Fibroblast of villous mesenchyme (primary cell): ENCODE results near the gene MYH10. TPM values are rescaled to one million over a fixed set of nuclear protein-coding genes. Genes with fewer than 3 reads are reported as not detected.
"Not testable (repeated sequence)": the region's sequence is repeated elsewhere in the genome, so short reads cannot be mapped to it uniquely, and the experiment has no call there.

Experiments
- DNase-seq: peaks from one replicate; pipeline ENCODE4 v3.0.0-alpha.2; 2010; ENCODE audit warnings: low read depth
- H3K4me3 ChIP-seq: 2 replicates; pipeline ENCODE4 v1.5.1; 2011; ENCODE audit warnings: low read depth, mild to moderate bottlenecking, low read length
- CTCF ChIP-seq: IDR thresholded peaks from 2 replicates; pipeline ENCODE4 v1.5.1; 2012; ENCODE audit warnings: low read depth, mild to moderate bottlenecking, low read length; ENCODE audit not compliant: insufficient read depth
- total RNA-seq: library from RNA; depleted of rRNA; stranded (reverse); fragments of >200 nt; gene quantifications from 2 replicates; pipeline ENCODE4 v1.2.3, GENCODE V29; 2012

The MYH10 gene
- total RNA-seq, 1 donor = 94.1 TPM

GRCh38 chr17:8662076-8662831 is 31.7 kb upstream of the MYH10 start:
- no peak overlapping the region for H3K4me3 ChIP-seq
- no peak for DNase-seq
- no peak for TF ChIP-seq CTCF

DNA sequence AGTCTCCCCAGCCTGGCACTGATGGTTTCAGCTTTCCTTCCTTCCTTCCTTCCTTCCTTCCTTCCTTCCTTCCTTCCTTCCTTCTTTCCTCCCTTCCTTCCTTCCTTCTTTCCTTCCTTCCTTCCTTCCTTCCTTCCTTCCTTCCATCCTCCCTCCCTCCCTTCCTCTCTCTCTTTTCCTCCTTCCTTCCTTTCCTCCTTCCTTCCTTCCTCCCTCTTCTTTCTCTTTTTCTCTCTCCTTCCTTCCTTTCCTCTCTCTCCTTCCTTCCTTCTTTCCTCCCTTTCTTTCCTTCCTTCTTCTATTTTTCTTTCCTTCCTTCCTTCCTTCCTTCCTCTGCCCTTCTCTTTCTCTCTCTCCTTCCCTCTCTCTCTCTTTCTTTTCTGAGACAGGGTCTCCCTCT is 30.2 kb upstream of the MYH10 start:
- DNase-seq, H3K4me3 ChIP-seq: not testable (repeated sequence)

DNA sequence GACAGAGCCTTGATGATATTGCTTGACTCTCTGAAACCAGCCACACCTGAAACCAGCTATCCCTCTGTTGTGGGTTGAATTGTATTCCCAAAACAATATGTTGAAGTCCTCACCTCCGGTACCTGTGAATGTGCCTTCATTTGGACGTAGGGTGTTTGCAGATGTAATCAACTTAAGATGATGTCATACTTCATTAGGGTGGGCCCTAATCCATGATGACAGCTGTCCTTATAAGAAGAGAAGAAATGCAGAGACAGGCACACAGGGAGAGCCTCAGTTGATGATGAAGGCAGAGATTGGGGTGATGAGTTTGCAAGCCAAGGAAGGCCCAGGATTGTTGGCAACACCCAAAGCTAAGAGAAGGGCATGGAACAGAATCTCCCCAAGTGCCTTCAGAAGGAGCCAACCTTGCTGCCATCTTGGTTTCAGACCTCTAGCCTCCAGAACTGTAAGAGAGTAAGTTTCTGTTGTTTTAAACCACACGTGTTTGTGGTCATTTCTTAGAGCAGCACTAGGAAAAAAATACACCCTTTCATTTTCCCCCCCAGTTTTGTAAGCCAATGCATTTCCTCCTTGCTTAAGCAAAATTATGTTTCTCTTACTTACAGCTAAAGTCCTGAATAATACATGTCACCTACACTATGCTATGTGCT is 29.4 kb upstream of the MYH10 start:
- no peak overlapping the region for H3K4me3 ChIP-seq
- no peak for TF ChIP-seq CTCF
- no peak for DNase-seq

GRCh38 chr17:8658810-8659209 is 28.3 kb upstream of the MYH10 start:
- H3K4me3 ChIP-seq = no peak overlapping the region
- DNase-seq = no peak
- TF ChIP-seq CTCF = no peak

DNA sequence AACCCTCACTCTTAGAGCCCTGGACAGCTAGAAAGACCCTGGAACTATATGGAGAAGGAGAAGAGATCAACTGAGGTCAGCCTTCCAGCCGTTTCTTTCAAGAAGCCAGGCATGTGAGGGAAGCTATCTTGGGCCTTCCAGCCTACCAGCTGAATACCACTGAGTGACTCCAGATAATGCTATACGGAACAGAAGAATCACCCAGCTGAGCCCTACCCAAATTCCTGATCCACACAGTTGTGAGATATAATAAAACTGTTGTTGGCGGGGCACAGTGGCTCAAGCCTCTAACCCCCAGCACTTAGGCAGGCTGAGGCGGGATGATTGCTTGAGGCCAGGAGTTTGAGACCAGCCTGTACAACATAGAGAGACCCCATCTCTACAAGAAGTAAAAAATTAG is 26.2 kb upstream of the MYH10 start:
- no peak for DNase-seq
- no peak for TF ChIP-seq CTCF
- no peak overlapping the region for H3K4me3 ChIP-seq

DNA sequence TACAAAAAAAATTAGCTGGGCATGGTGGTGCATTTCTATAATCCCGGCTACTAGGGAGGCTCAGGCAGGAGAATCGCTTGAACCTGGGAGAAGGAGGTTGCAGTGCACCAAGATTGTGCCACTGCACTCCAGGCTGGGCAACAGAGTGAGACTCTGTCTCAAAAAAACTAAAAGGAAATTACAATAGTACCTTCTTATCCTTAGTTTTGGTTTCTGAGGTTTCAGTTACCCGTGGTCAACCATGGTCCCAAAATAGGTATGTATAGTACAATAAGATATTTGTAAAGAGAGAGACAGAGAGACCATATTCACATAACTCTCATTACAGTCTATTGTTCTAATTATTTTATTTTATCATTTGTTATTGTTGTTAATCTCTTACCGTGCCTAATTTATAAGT is 24.3 kb upstream of the MYH10 start:
- TF ChIP-seq CTCF = no peak
- H3K4me3 ChIP-seq = no peak overlapping the region
- DNase-seq = no peak

DNA sequence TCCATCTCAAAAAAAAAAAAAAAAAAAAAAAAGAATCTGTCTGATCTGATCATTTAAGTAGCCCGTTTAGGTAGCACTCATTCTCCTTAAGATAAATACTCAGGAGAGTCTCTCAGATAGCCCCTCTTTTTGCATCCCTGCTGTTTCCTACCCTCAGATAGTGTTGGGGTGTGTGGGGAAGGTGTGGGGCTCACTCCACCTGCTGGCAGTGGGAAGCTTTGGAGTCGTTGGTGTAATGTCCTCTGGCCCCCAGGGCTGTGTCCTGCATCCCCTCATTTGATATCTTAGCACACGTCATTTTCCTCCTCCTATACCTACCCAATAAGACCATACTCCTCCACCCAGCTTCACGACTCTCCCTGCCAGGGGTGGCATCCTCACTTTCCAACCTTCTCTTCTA is 20.5 kb upstream of the MYH10 start:
- no peak overlapping the region for H3K4me3 ChIP-seq
- TF ChIP-seq CTCF = no peak
- no peak for DNase-seq
